H9 (cell line): ENCODE measurements around the gene DNASE1L3. TPM values are rescaled to one million over a fixed set of nuclear protein-coding genes. Genes with fewer than 3 reads are reported as not detected.

ENCODE experiments used
- DNase-seq: peaks from one replicate; pipeline ENCODE4 v3.0.0-alpha.2; 2017
- H2AFZ ChIP-seq: one replicate; pipeline ENCODE4 v1.6.1; 2013; ENCODE audit warnings: mild to moderate bottlenecking, low read length, control low read depth, moderate library complexity
- H2AK5ac ChIP-seq: 2 replicates; pipeline ENCODE4 v1.6.1; 2013; ENCODE audit warnings: low read length, control low read depth, mixed read lengths; ENCODE audit not compliant: insufficient read length
- H2BK120ac ChIP-seq: one replicate; pipeline ENCODE4 v1.6.1; 2013; ENCODE audit warnings: low read depth, mild to moderate bottlenecking, low read length, control low read depth, inconsistent platforms; ENCODE audit not compliant: poor library complexity, severe bottlenecking
- H2BK12ac ChIP-seq: 2 replicates; pipeline ENCODE4 v1.6.1; 2013; ENCODE audit warnings: low read length, control low read depth, mixed read lengths, low read depth; ENCODE audit not compliant: insufficient read length
- H2BK15ac ChIP-seq: 2 replicates; pipeline ENCODE4 v1.6.1; 2013; ENCODE audit warnings: low read depth, low read length, control low read depth
- H2BK20ac ChIP-seq: one replicate; pipeline ENCODE4 v1.6.1; 2013; ENCODE audit warnings: low read depth, mild to moderate bottlenecking, low read length, control low read depth, inconsistent platforms; ENCODE audit not compliant: poor library complexity, severe bottlenecking
- H2BK5ac ChIP-seq: 2 replicates; pipeline ENCODE4 v1.6.1; 2013; ENCODE audit warnings: low read length, control low read depth, mixed read lengths; ENCODE audit not compliant: insufficient read length
- H3K14ac ChIP-seq: 2 replicates; pipeline ENCODE4 v1.6.1; 2013; ENCODE audit warnings: low read length, control low read depth; ENCODE audit not compliant: insufficient read depth
- H3K18ac ChIP-seq: 2 replicates; pipeline ENCODE4 v1.6.1; 2013; ENCODE audit warnings: low read depth, mild to moderate bottlenecking, mixed read lengths, low read length, control low read depth; ENCODE audit not compliant: insufficient read length
- H3K23ac ChIP-seq: 2 replicates; pipeline ENCODE4 v1.6.1; 2013; ENCODE audit warnings: low read length, control low read depth, mixed read lengths, low read depth; ENCODE audit not compliant: insufficient read length
- H3K23me2 ChIP-seq: 2 replicates; pipeline ENCODE4 v1.6.1; 2013; ENCODE audit warnings: low read depth, mild to moderate bottlenecking, mixed read lengths, low read length, control low read depth; ENCODE audit not compliant: insufficient read length, poor library complexity, severe bottlenecking
- H3K27ac ChIP-seq: 2 replicates; pipeline ENCODE4 v1.5.1; 2013; ENCODE audit warnings: low read length, control low read depth, mixed read lengths, low read depth; ENCODE audit not compliant: insufficient read length
- H3K27me3 ChIP-seq: 2 replicates; pipeline ENCODE4 v1.6.1; 2013; ENCODE audit warnings: low read length, control low read depth, inconsistent platforms; ENCODE audit not compliant: insufficient read depth
- H3K4ac ChIP-seq: 2 replicates; pipeline ENCODE4 v1.6.1; 2013; ENCODE audit warnings: low read depth, mild to moderate bottlenecking, control low read depth, inconsistent platforms, low read length, moderate library complexity
- H3K4me1 ChIP-seq: 2 replicates; pipeline ENCODE4 v1.6.1; 2013; ENCODE audit warnings: low read length, control low read depth, inconsistent platforms; ENCODE audit not compliant: insufficient read depth
- H3K4me2 ChIP-seq: 2 replicates; pipeline ENCODE4 v1.6.1; 2013; ENCODE audit warnings: low read length, control low read depth, mixed read lengths; ENCODE audit not compliant: insufficient read length, insufficient read depth
- H3K56ac ChIP-seq: 2 replicates; pipeline ENCODE4 v1.6.1; 2013; ENCODE audit warnings: low read depth, mild to moderate bottlenecking, mixed read lengths, low read length, control low read depth; ENCODE audit not compliant: insufficient read length
- H3K79me1 ChIP-seq: 2 replicates; pipeline ENCODE4 v1.6.1; 2013; ENCODE audit warnings: low read depth, mild to moderate bottlenecking, moderate library complexity, low read length, control low read depth, inconsistent platforms; ENCODE audit not compliant: insufficient read depth, poor library complexity, severe bottlenecking
- H3K79me2 ChIP-seq: 2 replicates; pipeline ENCODE4 v1.6.1; 2013; ENCODE audit warnings: low read length, control low read depth, inconsistent platforms; ENCODE audit not compliant: insufficient read depth
- H3K9ac ChIP-seq: 2 replicates; pipeline ENCODE4 v1.6.1; 2013; ENCODE audit warnings: low read length, control low read depth, mixed read lengths; ENCODE audit not compliant: insufficient read length; ENCODE audit errors: extremely low read depth
- H3K9me3 ChIP-seq: one replicate; pipeline ENCODE4 v1.6.1; 2013; ENCODE audit warnings: low read depth, low read length, inconsistent platforms; ENCODE audit not compliant: control insufficient read depth
- H3T11ph ChIP-seq: one replicate; pipeline ENCODE4 v1.6.1; 2013; ENCODE audit warnings: mild to moderate bottlenecking, low read length, control low read depth, inconsistent platforms
- H4K20me1 ChIP-seq: one replicate; pipeline ENCODE4 v1.6.1; 2013; ENCODE audit not compliant: control insufficient read depth, insufficient read length, insufficient read depth
- H4K5ac ChIP-seq: 2 replicates; pipeline ENCODE4 v1.6.1; 2013; ENCODE audit warnings: low read depth, mild to moderate bottlenecking, mixed read lengths, low read length, control low read depth; ENCODE audit not compliant: insufficient read length
- H4K8ac ChIP-seq: replicated peaks from 2 replicates; pipeline ENCODE4 v1.6.1; 2013; ENCODE audit warnings: low read length, control low read depth, mixed read lengths, low read depth; ENCODE audit not compliant: insufficient read length
- H4K91ac ChIP-seq: 2 replicates; pipeline ENCODE4 v1.6.1; 2013; ENCODE audit warnings: low read depth, mild to moderate bottlenecking, moderate library complexity, mixed read lengths, low read length, control low read depth; ENCODE audit not compliant: insufficient read length
- H3K27ac Mint-ChIP-seq, 3 experiments: 2 replicates in 2 of 3; 3 replicates in 1 of 3; pipeline ENCODE4 v1.8.0; 2020 to 2021; ENCODE audit warnings: mixed read lengths in 3 of 3, mild to moderate bottlenecking in 1 of 3, moderate library complexity in 1 of 3
- H3K27me3 Mint-ChIP-seq: 2 replicates; pipeline ENCODE4 v1.8.0; 2021; ENCODE audit warnings: low read depth, mild to moderate bottlenecking, moderate library complexity, mixed read lengths
- H3K36me3 Mint-ChIP-seq, 3 experiments: 2 replicates in 2 of 3; 3 replicates in 1 of 3; pipeline ENCODE4 v1.8.0; 2020 to 2021; ENCODE audit warnings: low read depth in 3 of 3, mixed read lengths in 3 of 3; ENCODE audit not compliant: insufficient read depth in 1 of 3
- H3K4me1 Mint-ChIP-seq, 2 experiments: 2 replicates each; pipeline ENCODE4 v1.8.0; 2020; ENCODE audit warnings: mixed read lengths in 2 of 2
- H3K4me3 Mint-ChIP-seq, 2 experiments: 2 replicates in 1 of 2; 3 replicates in 1 of 2; pipeline ENCODE4 v1.8.0; 2020 to 2021; ENCODE audit warnings: mild to moderate bottlenecking in 2 of 2, mixed read lengths in 2 of 2, moderate library complexity in 1 of 2
- H3K9me3 Mint-ChIP-seq, 2 experiments: 2 replicates in 1 of 2; 3 replicates in 1 of 2; pipeline ENCODE4 v1.8.0; 2020; ENCODE audit warnings: mild to moderate bottlenecking in 2 of 2, mixed read lengths in 2 of 2, moderate library complexity in 1 of 2
- WGBS: extraction: QIAGEN DNeasy Blood & Tissue Kit; methylation state at CpG from one replicate; pipeline ENCODE4 v1.1.7; 2013; ENCODE audit warnings: missing lambda C conversion rate, low lambda C conversion rate, mixed read lengths; ENCODE audit not compliant: insufficient read length; ENCODE audit errors: extremely low coverage; 5-methylcytosine and 5-hydroxymethylcytosine counted together
- total RNA-seq: library from RNA; stranded (reverse); gene quantifications from 2 replicates; pipeline ENCODE4 v1.2.1, GENCODE V29; 2021
- TF ChIP-seq, protein P1 (sequence below): fragments of 200-600 bp; sonication (generic); conservative IDR thresholded peaks from 3 replicates; pipeline ENCODE4 v1.8.0; 2021; ENCODE audit warnings: antibody characterized with exemption, mild to moderate bottlenecking

The DNASE1L3 gene
- total RNA-seq, 1 experiment from 2014 or later = not detected

DNA sequence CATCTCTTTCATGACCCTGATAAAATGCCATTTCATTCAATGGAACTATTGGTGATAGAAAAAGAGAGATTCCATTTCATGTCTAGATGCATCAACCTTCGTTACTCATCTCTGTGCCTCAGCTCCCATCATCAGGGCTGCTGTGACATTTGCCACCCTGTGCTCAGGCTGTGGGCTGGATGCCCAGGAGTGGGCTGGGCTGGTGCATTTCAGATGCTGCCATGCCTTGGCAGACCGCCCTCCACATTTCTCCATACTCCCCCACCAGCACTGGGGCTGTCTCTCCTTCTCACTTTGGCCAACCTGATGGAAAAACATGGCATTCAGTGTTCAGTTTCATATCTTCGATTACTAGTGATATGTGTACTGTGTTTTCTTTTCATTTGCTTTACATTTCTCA is 59.1 kb downstream of the DNASE1L3 start:
- Histone ChIP-seq H4K91ac (no peak overlapping the region), H4K5ac (no peak overlapping the region), H3K79me1 (no peaks in the 10 kb centered on the region), H3K23me2 (no peaks in the 10 kb centered on the region), H2BK12ac (no peak overlapping the region), H2BK15ac (no peak overlapping the region), H3K23ac (no peak overlapping the region), H3K27ac (no peak overlapping the region), H3K9me3 (no peaks in the 10 kb centered on the region), H2BK5ac (no peak overlapping the region), H4K20me1 (no peaks in the 10 kb centered on the region), H3K56ac (no peak overlapping the region), H3K4me1 (no peaks in the 10 kb centered on the region), H3K79me2 (no peaks in the 10 kb centered on the region), H2BK120ac (no peak overlapping the region), H2AFZ (no peak overlapping the region), H2AK5ac (no peak overlapping the region), H3T11ph (no peak overlapping the region), H3K4me2 (no peak overlapping the region), H3K9ac (no peak overlapping the region), H3K4ac (no peak overlapping the region), H2BK20ac (no peak overlapping the region), H3K27me3 (no peaks in the 10 kb centered on the region; the same call in 1 of the 2 replicates), H3K14ac (no peak overlapping the region), H3K18ac (no peak overlapping the region), H4K8ac (no peak overlapping the region)
- no peaks in the 10 kb centered on the region for H3K4me1 Mint-ChIP-seq
- no peaks in the 10 kb centered on the region for H3K27me3 Mint-ChIP-seq
- no peaks in the 10 kb centered on the region for H3K9me3 Mint-ChIP-seq
- TF ChIP-seq, protein P1, sequence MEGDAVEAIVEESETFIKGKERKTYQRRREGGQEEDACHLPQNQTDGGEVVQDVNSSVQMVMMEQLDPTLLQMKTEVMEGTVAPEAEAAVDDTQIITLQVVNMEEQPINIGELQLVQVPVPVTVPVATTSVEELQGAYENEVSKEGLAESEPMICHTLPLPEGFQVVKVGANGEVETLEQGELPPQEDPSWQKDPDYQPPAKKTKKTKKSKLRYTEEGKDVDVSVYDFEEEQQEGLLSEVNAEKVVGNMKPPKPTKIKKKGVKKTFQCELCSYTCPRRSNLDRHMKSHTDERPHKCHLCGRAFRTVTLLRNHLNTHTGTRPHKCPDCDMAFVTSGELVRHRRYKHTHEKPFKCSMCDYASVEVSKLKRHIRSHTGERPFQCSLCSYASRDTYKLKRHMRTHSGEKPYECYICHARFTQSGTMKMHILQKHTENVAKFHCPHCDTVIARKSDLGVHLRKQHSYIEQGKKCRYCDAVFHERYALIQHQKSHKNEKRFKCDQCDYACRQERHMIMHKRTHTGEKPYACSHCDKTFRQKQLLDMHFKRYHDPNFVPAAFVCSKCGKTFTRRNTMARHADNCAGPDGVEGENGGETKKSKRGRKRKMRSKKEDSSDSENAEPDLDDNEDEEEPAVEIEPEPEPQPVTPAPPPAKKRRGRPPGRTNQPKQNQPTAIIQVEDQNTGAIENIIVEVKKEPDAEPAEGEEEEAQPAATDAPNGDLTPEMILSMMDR = no peak
- DNase-seq = no peak
- no peak overlapping the region for H3K27ac Mint-ChIP-seq
- no peak overlapping the region for H3K4me3 Mint-ChIP-seq
- WGBS = no CpG with 5 or more reads among the region's 3 CpGs
- peaks cover 34 to 81% (median 72%) of the 10 kb centered on the region in 3 experiments; a peak in 6 of 7 replicates for H3K36me3 Mint-ChIP-seq
